PFSK-1 (cell line): Measurements from ENCODE around the gene CYP27A1.

Experiments used
- FOXP2 ChIP-seq: optimal IDR thresholded peaks from 2 replicates; pipeline ENCODE3; 2011; ENCODE audit warnings: borderline replicate concordance, control low read depth, inconsistent platforms; ENCODE audit not compliant: insufficient read depth; ENCODE audit errors: extremely low read length, extremely low read depth
- POLR2AphosphoS5 ChIP-seq: IDR thresholded peaks from 2 replicates; pipeline ENCODE4 v1.6.1; 2012; ENCODE audit warnings: low read depth, mild to moderate bottlenecking, control low read depth, low read length, moderate library complexity
- REST ChIP-seq, 2 experiments: IDR thresholded peaks; 2 replicates each; pipeline versions ENCODE4 v1.6.1 to v1.8.0; 2011 to 2012; ENCODE audit warnings: low read depth in 2 of 2, low read length in 2 of 2, control low read depth in 1 of 2, inconsistent platforms in 1 of 2, mild to moderate bottlenecking in 1 of 2, moderate library complexity in 1 of 2; ENCODE audit not compliant: insufficient read depth in 1 of 2
- SIN3A ChIP-seq: IDR thresholded peaks from 2 replicates; pipeline ENCODE4 v1.6.1; 2012; ENCODE audit warnings: mild to moderate bottlenecking, low read length, moderate library complexity, borderline replicate concordance; ENCODE audit not compliant: insufficient read depth
- TAF1 ChIP-seq: IDR thresholded peaks from 2 replicates; pipeline ENCODE4 v1.6.1; 2012; ENCODE audit warnings: low read length, control low read depth, borderline replicate concordance; ENCODE audit not compliant: insufficient read depth

Gene CYP27A1

GRCh38 chr2:218858671-218859555 is 77.0 kb downstream of the CYP27A1 start:
- no peak for TF ChIP-seq REST (IDR thresholded peaks at IDR 0.05; ENCODE audit: insufficient read depth in 1 of 2, low read depth in 2 of 2, low read length in 2 of 2)
- TF ChIP-seq FOXP2, result no peak
- TF ChIP-seq SIN3A, result no peak
- TF ChIP-seq POLR2AphosphoS5, result no peak
- TF ChIP-seq TAF1, result no peak

GRCh38 chr2:218859556-218859987 is 77.6 kb downstream of the CYP27A1 start, which contains the start of gene WNT6:
TSS of gene WNT6 (plus strand) at chr2:218859805. CDS start at chr2:218860038, 233 bp downstream.
- no peak for TF ChIP-seq FOXP2
- no peak for TF ChIP-seq TAF1
- TF ChIP-seq REST (IDR thresholded peaks at IDR 0.05; ENCODE audit: insufficient read depth in 1 of 2, low read depth in 2 of 2, low read length in 2 of 2), result no peak
- TF ChIP-seq SIN3A, result no peak
- no peak for TF ChIP-seq POLR2AphosphoS5

- no peak for TF ChIP-seq POLR2AphosphoS5
- no peak for TF ChIP-seq REST (IDR thresholded peaks at IDR 0.05; ENCODE audit: insufficient read depth in 1 of 2, low read depth in 2 of 2, low read length in 2 of 2)
- no peak for TF ChIP-seq FOXP2
Measured at GRCh38 chr2:218859988-218860831, 78.3 kb downstream of the CYP27A1 start.

GRCh38 chr2:218860950-218861381 is 79.0 kb downstream of the CYP27A1 start:
- TF ChIP-seq REST (IDR thresholded peaks at IDR 0.05; ENCODE audit: insufficient read depth in 1 of 2, low read depth in 2 of 2, low read length in 2 of 2) (no peak), FOXP2 (no peak), SIN3A (no peak), POLR2AphosphoS5 (no peak), TAF1 (no peak)
